HG02623 (cell line): ENCODE measurements around the gene HOMER1.

Experiments used
- ATAC-seq: cut with Tn5 transposase; IDR thresholded peaks from one replicate; pipeline ENCODE4 v1.9.1; 2021; ENCODE audit warnings: moderate library complexity; ENCODE audit not compliant: unreplicated experiment

Gene HOMER1

DNA sequence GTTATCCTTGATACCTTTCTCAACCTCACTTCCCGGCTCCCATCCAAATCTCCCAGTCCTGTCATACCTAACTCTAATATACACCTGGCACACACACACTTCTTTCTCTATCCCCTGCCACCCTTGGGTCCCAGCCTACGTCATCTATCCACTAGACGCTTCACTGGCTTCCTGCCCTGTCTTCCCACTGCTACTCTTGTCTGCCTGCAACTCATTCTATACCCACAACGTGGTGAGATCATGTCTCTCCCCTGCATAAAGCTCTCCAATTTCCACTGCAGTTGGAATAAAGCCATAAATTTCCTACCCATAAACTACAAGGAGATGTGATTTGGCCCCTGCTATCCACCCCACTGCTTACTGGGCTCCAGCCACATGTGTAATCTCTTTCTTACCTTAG, 184.5 kb downstream of the HOMER1 start:
- ATAC-seq = no peak
